HepG2 (cell line): Measurements from ENCODE around the gene EIF3A. TPM values are rescaled to one million over a fixed set of nuclear protein-coding genes. Genes with fewer than 3 reads are reported as not detected.
A peak's percentile ranks its signal among the peaks of the same experiment; 100 is the strongest.

Source experiments
- FOXJ3 ChIP-seq: sonication (generic); formaldehyde crosslinking; IDR thresholded peaks from 2 replicates; pipeline ENCODE4 v1.4.0; 2020; ENCODE audit warnings: missing genetic modification reagents, mild to moderate bottlenecking, borderline replicate concordance
- GLI4 ChIP-seq: sonication (generic); formaldehyde crosslinking; IDR thresholded peaks from 2 replicates; pipeline ENCODE4 v1.5.1; 2020; ENCODE audit warnings: missing genetic modification reagents, mild to moderate bottlenecking, moderate library complexity, borderline replicate concordance
- HES4 ChIP-seq: sonication (generic); formaldehyde crosslinking; IDR thresholded peaks from 2 replicates; pipeline ENCODE4 v1.9.0; 2021; ENCODE audit warnings: mild to moderate bottlenecking, missing genetic modification reagents, borderline replicate concordance
- HMG20A ChIP-seq: IDR thresholded peaks from 2 replicates; pipeline ENCODE4 v1.6.1; 2016; ENCODE audit warnings: borderline replicate concordance
- NONO ChIP-seq, 2 experiments: fragments of 450-650 bp in 1 of 2; sonication (generic) in 1 of 2; formaldehyde crosslinking in 1 of 2; IDR thresholded peaks in 1 of 2; conservative IDR thresholded peaks in 1 of 2; 2 replicates each; pipeline versions ENCODE4 v1.6.1 to v1.8.0; 2017 to 2022; ENCODE audit warnings: mild to moderate bottlenecking in 1 of 2, missing genetic modification reagents in 1 of 2, moderate library complexity in 1 of 2
- PCBP2 ChIP-seq: fragments of 200-400 bp; formaldehyde crosslinking; optimal IDR thresholded peaks from 2 replicates; pipeline ENCODE3; 2018; ENCODE audit warnings: low read length, low read depth; ENCODE audit not compliant: poor library complexity, severe bottlenecking
- ZBTB3 ChIP-seq: sonication (generic); formaldehyde crosslinking; IDR thresholded peaks from 2 replicates; pipeline ENCODE4 v1.4.0; 2020; ENCODE audit warnings: low read depth, mild to moderate bottlenecking, moderate library complexity, missing genetic modification reagents, borderline replicate concordance
- polyA plus RNA-seq, 8 experiments: library from polyadenylated mRNA; depleted of rRNA in 3 of 8; stranded (reverse) in 7 of 8; unstranded in 1 of 8; fragments of >200 nt; fragmentation: Illumina TruSeq in 4 of 8; extraction: Trizol in 4 of 8; gene quantifications; 2 replicates each; pipeline versions ENCODE4 v1.2.1 to v1.2.3, GENCODE V29; 2011 to 2016; ENCODE audit warnings: low read depth in 4 of 8, missing spikeins in 1 of 8, mixed read lengths in 1 of 8; ENCODE audit not compliant: insufficient read depth in 1 of 8
- total RNA-seq, 5 experiments: library from RNA; depleted of rRNA; stranded (reverse); fragments of >200 nt; fragmentation: Illumina TruSeq; extraction: Trizol; gene quantifications; 2 replicates each; pipeline ENCODE4 v1.2.3, GENCODE V29; 2016; ENCODE audit warnings: low read depth in 1 of 5
- TF ChIP-seq, protein P1 (sequence below), 2 experiments: sonication (generic) in 1 of 2; formaldehyde crosslinking in 1 of 2; IDR thresholded peaks; 2 replicates each; pipeline versions ENCODE4 v1.6.1 to v1.9.0; 2014 to 2022; ENCODE audit warnings: antibody characterized with exemption in 1 of 2, borderline replicate concordance in 1 of 2, inconsistent platforms in 1 of 2, low read depth in 1 of 2, missing genetic modification reagents in 1 of 2
- TF ChIP-seq, protein P2 (sequence below): sonication (generic); formaldehyde crosslinking; IDR thresholded peaks from 2 replicates; pipeline ENCODE4 v1.4.0; 2020; ENCODE audit warnings: missing genetic modification reagents, mild to moderate bottlenecking, borderline replicate concordance
- TF ChIP-seq, protein P3 (sequence below): sonication (generic); formaldehyde crosslinking; IDR thresholded peaks from 2 replicates; pipeline ENCODE4 v1.4.0; 2020; ENCODE audit warnings: mild to moderate bottlenecking, missing genetic modification reagents
- TF ChIP-seq, protein P4 (sequence below): sonication (generic); formaldehyde crosslinking; IDR thresholded peaks from 2 replicates; pipeline ENCODE4 v1.5.1; 2020; ENCODE audit warnings: missing genetic modification reagents, mild to moderate bottlenecking, borderline replicate concordance

EIF3A gene
- total and polyA plus RNA-seq, 2 of the 13 experiments (the other 11 are each of a cell fraction or from before 2014, with no cell fraction given), result 25.6 to 117 TPM

DNA sequence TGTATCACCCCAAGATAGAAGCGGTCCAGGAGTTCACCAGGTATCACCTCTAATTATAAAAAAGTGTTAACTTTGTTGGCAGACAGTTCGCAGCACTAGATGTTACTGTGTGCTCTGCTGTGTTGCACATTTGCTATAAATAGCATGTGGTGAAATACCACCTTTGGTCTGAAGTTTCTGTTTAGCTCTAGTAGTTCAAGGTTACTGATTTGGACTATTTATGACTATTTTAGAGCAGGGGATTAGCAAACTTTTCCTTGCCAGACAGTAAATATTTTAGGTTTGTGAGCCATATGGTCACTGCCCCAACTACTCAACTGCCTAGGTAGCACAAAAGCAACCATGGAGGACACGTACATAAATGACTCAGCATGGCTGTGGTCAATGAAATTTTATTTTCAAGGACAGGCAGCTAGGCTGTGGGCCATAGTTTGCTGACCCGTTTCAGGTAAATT is 39.8 kb upstream of the EIF3A start (continued):
- TF ChIP-seq NONO (IDR thresholded peaks at IDR 0.05) (no peak), NONO (CRISPR knock-in tag; conservative IDR thresholded peaks at IDR 0.05) (peak; percentile 75), HMG20A (CRISPR knock-in tag) (peak; percentile 93), FOXJ3 (CRISPR knock-in tag) (peak; percentile 97), HES4 (CRISPR knock-in tag) (no peak), ZBTB3 (CRISPR knock-in tag) (no peak), PCBP2 (no peak), GLI4 (CRISPR knock-in tag) (no peak)
- TF ChIP-seq, protein P1, sequence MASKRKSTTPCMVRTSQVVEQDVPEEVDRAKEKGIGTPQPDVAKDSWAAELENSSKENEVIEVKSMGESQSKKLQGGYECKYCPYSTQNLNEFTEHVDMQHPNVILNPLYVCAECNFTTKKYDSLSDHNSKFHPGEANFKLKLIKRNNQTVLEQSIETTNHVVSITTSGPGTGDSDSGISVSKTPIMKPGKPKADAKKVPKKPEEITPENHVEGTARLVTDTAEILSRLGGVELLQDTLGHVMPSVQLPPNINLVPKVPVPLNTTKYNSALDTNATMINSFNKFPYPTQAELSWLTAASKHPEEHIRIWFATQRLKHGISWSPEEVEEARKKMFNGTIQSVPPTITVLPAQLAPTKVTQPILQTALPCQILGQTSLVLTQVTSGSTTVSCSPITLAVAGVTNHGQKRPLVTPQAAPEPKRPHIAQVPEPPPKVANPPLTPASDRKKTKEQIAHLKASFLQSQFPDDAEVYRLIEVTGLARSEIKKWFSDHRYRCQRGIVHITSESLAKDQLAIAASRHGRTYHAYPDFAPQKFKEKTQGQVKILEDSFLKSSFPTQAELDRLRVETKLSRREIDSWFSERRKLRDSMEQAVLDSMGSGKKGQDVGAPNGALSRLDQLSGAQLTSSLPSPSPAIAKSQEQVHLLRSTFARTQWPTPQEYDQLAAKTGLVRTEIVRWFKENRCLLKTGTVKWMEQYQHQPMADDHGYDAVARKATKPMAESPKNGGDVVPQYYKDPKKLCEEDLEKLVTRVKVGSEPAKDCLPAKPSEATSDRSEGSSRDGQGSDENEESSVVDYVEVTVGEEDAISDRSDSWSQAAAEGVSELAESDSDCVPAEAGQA (IDR thresholded peaks at IDR 0.05; ENCODE audit: low read depth), result 0 out of 2 replicates have a peak, but pooled peaks have one; percentile 57
- TF ChIP-seq, protein P1 (CRISPR knock-in tag; IDR thresholded peaks at IDR 0.05; ENCODE audit: borderline replicate concordance), result peak; percentile 40; the same call in 1 of the 2 replicates
- TF ChIP-seq, protein P2, sequence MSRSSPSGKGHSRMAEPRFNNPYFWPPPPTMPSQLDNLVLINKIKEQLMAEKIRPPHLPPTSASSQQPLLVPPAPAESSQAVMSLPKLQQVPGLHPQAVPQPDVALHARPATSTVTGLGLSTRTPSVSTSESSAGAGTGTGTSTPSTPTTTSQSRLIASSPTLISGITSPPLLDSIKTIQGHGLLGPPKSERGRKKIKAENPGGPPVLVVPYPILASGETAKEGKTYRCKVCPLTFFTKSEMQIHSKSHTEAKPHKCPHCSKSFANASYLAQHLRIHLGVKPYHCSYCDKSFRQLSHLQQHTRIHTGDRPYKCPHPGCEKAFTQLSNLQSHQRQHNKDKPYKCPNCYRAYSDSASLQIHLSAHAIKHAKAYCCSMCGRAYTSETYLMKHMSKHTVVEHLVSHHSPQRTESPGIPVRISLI (CRISPR knock-in tag), result peak; percentile 79
- TF ChIP-seq, protein P3, sequence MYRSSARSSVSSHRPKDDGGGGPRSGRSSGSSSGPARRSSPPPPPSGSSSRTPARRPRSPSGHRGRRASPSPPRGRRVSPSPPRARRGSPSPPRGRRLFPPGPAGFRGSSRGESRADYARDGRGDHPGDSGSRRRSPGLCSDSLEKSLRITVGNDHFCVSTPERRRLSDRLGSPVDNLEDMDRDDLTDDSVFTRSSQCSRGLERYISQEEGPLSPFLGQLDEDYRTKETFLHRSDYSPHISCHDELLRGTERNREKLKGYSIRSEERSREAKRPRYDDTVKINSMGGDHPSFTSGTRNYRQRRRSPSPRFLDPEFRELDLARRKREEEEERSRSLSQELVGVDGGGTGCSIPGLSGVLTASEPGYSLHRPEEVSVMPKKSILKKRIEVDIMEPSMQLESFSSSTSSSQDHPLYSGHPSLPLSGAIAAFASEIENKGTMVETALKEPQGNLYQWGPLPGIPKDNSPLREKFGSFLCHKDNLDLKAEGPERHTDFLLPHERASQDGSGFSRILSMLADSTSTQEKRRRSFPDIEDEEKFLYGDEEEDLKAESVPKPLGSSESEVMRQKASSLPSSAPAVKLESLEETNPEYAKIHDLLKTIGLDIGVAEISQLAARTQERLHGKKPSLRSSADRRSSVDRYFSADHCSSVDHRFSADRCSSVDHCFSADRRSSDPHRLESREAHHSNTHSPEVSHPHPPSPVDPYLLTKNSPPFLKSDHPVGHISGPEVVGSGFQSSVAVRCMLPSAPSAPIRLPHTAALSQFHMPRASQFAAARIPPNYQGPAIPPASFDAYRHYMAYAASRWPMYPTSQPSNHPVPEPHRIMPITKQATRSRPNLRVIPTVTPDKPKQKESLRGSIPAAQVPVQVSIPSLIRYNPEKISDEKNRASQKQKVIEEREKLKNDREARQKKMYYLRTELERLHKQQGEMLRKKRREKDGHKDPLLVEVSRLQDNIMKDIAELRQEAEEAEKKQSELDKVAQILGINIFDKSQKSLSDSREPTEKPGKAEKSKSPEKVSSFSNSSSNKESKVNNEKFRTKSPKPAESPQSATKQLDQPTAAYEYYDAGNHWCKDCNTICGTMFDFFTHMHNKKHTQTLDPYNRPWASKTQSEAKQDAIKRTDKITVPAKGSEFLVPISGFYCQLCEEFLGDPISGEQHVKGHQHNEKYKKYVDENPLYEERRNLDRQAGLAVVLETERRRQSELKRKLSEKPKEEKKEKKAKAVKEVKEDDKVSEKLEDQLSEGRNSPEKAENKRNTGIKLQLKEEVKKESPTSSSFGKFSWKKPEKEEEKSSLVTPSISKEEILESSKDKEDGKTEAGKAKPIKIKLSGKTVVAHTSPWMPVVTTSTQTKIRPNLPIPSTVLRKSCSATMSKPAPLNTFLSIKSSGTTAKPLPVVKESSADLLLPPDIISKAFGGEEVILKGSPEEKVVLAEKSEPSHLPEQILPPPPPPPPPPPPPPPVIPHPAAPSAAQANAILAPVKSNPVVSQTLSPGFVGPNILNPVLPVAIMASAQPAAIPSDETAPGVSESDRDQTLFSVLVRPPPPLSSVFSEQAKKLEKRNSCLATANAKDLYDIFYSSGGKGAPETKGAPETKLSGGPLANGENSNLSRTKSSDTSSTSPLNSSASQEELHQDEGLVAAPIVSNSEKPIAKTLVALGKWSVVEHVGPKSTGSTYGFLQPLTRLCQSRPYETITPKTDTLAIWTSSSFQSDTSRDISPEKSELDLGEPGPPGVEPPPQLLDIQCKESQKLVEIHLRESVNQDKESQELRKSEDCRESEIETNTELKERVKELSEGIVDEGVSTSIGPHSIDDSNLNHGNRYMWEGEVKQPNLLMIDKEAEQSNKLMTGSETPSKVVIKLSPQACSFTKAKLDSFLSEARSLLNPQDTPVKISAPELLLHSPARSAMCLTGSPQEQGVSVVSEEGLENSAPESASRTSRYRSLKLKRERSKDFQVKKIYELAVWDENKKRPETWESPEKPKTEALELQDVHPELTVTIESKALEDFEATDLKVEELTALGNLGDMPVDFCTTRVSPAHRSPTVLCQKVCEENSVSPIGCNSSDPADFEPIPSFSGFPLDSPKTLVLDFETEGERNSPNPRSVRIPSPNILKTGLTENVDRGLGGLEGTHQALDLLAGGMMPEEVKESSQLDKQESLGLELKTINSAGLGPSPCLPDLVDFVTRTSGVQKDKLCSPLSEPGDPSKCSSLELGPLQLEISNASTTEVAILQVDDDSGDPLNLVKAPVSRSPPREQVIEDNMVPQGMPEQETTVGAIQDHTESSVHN (CRISPR knock-in tag), result no peak
- TF ChIP-seq, protein P4, sequence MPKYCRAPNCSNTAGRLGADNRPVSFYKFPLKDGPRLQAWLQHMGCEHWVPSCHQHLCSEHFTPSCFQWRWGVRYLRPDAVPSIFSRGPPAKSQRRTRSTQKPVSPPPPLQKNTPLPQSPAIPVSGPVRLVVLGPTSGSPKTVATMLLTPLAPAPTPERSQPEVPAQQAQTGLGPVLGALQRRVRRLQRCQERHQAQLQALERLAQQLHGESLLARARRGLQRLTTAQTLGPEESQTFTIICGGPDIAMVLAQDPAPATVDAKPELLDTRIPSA (CRISPR knock-in tag), result no peak
